Neural cell (in vitro differentiated cells): ENCODE measurements around the gene ITGBL1. TPM values are rescaled to one million over a fixed set of nuclear protein-coding genes. Genes with fewer than 3 reads are reported as not detected.

ENCODE experiments used
- H2AFZ ChIP-seq: fragments of 200-600, 300-800 bp; sonication (generic), shearing (Covaris generic); 2 replicates; pipeline ENCODE4 v1.6.0; 2014; ENCODE audit warnings: low read depth, mild to moderate bottlenecking, antibody characterized with exemption, low read length, moderate library complexity
- H3F3A ChIP-seq: fragments of 200-600 bp; shearing (Covaris generic); 2 replicates; pipeline ENCODE4 v1.6.1; 2016; ENCODE audit warnings: mild to moderate bottlenecking, moderate library complexity, mixed read lengths, antibody characterized with exemption, low read length; ENCODE audit not compliant: insufficient read depth, poor library complexity, severe bottlenecking
- H3K27ac ChIP-seq: fragments of 200-600, 300-800 bp; sonication (generic), shearing (Covaris generic); 2 replicates; pipeline ENCODE4 v1.5.1; 2014; ENCODE audit warnings: mild to moderate bottlenecking, low read length, moderate library complexity
- H3K27me3 ChIP-seq: fragments of 300-800, 200-600 bp; sonication (generic), shearing (Covaris generic); 2 replicates; pipeline ENCODE4 v1.6.0; 2014; ENCODE audit warnings: mild to moderate bottlenecking, low read depth, low read length, moderate library complexity; ENCODE audit not compliant: insufficient read depth
- H3K36me3 ChIP-seq: fragments of 300-800, 200-600 bp; sonication (generic), shearing (Covaris generic); 2 replicates; pipeline ENCODE4 v1.5.1; 2014; ENCODE audit warnings: mild to moderate bottlenecking, antibody characterized with exemption, low read length, moderate library complexity; ENCODE audit not compliant: insufficient read depth
- H3K4me2 ChIP-seq: fragments of 300-800, 200-600 bp; sonication (generic), shearing (Covaris generic); 2 replicates; pipeline ENCODE4 v1.6.0; 2014; ENCODE audit warnings: mild to moderate bottlenecking, low read length
- H3K4me3 ChIP-seq: fragments of 300-800, 200-600 bp; sonication (generic), shearing (Covaris generic); 2 replicates; pipeline ENCODE4 v1.5.1; 2014; ENCODE audit warnings: mild to moderate bottlenecking, low read length, moderate library complexity
- H3K79me2 ChIP-seq: fragments of 200-600 bp; shearing (Covaris generic); replicated peaks from 2 replicates; pipeline ENCODE4 v1.6.0; 2014; ENCODE audit warnings: mild to moderate bottlenecking, low read length, moderate library complexity; ENCODE audit not compliant: insufficient read depth
- H3K9ac ChIP-seq: fragments of 300-800, 200-600 bp; sonication (generic), shearing (Covaris generic); 2 replicates; pipeline ENCODE4 v1.6.1; 2016; ENCODE audit warnings: mild to moderate bottlenecking, low read length, mixed read lengths
- H3K9me2 ChIP-seq: fragments of 200-600 bp; shearing (Covaris generic); 2 replicates; pipeline ENCODE4 v1.6.1; 2016; ENCODE audit warnings: mild to moderate bottlenecking, low read length, mixed read lengths; ENCODE audit not compliant: insufficient read depth
- H3K9me3 ChIP-seq: fragments of 200-600, 300-800 bp; sonication (generic), shearing (Covaris generic); 2 replicates; pipeline ENCODE4 v1.6.1; 2016; ENCODE audit warnings: mild to moderate bottlenecking, mixed run types, low read length, moderate library complexity, mixed read lengths
- H4K20me1 ChIP-seq: fragments of 200-600 bp; shearing (Covaris generic); 2 replicates; pipeline ENCODE4 v1.6.1; 2016; ENCODE audit warnings: mild to moderate bottlenecking, mixed run types; ENCODE audit not compliant: insufficient read depth
- CTCF ChIP-seq: fragments of 450-650 bp; IDR thresholded peaks from 2 replicates; pipeline ENCODE4 v1.5.1; 2014; ENCODE audit warnings: antibody characterized with exemption, mild to moderate bottlenecking, moderate library complexity; ENCODE audit not compliant: poor library complexity, severe bottlenecking
- EP300 ChIP-seq: fragments of 450-650 bp; conservative IDR thresholded peaks from 2 replicates; pipeline ENCODE4 v1.6.1; 2014; ENCODE audit warnings: antibody characterized with exemption, mild to moderate bottlenecking, moderate library complexity; ENCODE audit not compliant: poor library complexity, severe bottlenecking
- EZH2 ChIP-seq: fragments of 200-600, 300-800 bp; shearing (Covaris generic), sonication (generic); IDR thresholded peaks from 2 replicates; pipeline ENCODE4 v1.6.1; 2014; ENCODE audit warnings: antibody characterized with exemption, low read length, borderline replicate concordance, mild to moderate bottlenecking; ENCODE audit not compliant: insufficient read depth, poor library complexity, severe bottlenecking
- MXI1 ChIP-seq: fragments of 450-650 bp; conservative IDR thresholded peaks from 2 replicates; pipeline ENCODE4 v1.6.1; 2014; ENCODE audit warnings: antibody characterized with exemption, mild to moderate bottlenecking; ENCODE audit not compliant: poor library complexity, severe bottlenecking
- POLR2AphosphoS5 ChIP-seq: IDR thresholded peaks from 2 replicates; pipeline ENCODE4 v1.6.1; 2012
- RAD21 ChIP-seq: fragments of 450-650 bp; conservative IDR thresholded peaks from 2 replicates; pipeline ENCODE4 v1.6.1; 2014; ENCODE audit warnings: antibody characterized with exemption, mild to moderate bottlenecking, moderate library complexity
- REST ChIP-seq: IDR thresholded peaks from 2 replicates; pipeline ENCODE4 v1.6.1; 2012; ENCODE audit warnings: borderline replicate concordance
- SMC3 ChIP-seq: fragments of 450-650 bp; conservative IDR thresholded peaks from 2 replicates; pipeline ENCODE4 v1.6.1; 2014; ENCODE audit warnings: antibody characterized with exemption, mild to moderate bottlenecking, moderate library complexity; ENCODE audit not compliant: poor library complexity
- TAF1 ChIP-seq: IDR thresholded peaks from 2 replicates; pipeline ENCODE4 v1.6.1; 2012; ENCODE audit warnings: low read depth
- polyA plus RNA-seq: library from polyadenylated mRNA; depleted of rRNA; stranded (reverse); fragments of >200 nt; gene quantifications from 2 replicates; pipeline ENCODE4 v1.2.3, GENCODE V29; 2014

The ITGBL1 gene
- polyA plus RNA-seq, 1 donor from 2014 or later, result 0.46 TPM

DNA sequence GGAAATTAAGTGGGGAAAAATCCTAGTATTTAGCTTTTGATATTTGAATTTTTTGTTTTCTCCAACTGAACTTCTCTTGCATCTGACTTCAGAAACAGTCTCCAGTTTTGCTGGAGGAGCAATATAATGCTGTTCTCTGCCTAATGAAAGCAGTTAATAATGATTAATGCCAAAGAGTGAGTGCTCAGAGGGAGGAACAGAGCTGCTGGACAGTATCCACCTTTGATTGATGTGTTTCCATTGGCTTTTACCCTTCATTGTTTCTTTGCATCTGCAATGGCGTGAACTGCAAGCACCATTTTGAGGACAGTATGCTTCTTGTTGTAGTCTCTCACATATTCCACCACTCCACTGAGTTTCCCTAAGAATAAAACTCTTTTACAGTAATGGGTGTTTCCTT is 193.4 kb downstream of the ITGBL1 start:
- H3K27me3 ChIP-seq, result no peaks in the 10 kb centered on the region

GRCh38 chr13:101647760-101648159 is 195.3 kb downstream of the ITGBL1 start:
- H3K79me2 ChIP-seq, result no peaks in the 10 kb centered on the region
- no peak overlapping the region for H3K4me3 ChIP-seq
- no peaks in the 10 kb centered on the region for H3K27me3 ChIP-seq
- H3K4me2 ChIP-seq, result no peak overlapping the region
- no peak overlapping the region for H3K27ac ChIP-seq
- no peaks in the 10 kb centered on the region for H3K36me3 ChIP-seq
- no peak overlapping the region for H3K9ac ChIP-seq
- no peaks in the 10 kb centered on the region for H3F3A ChIP-seq
- H3K9me2 ChIP-seq, result no peaks in the 10 kb centered on the region
- no peak overlapping the region for H2AFZ ChIP-seq
- no peaks in the 10 kb centered on the region for H4K20me1 ChIP-seq
- H3K9me3 ChIP-seq, result no peaks in the 10 kb centered on the region
- TF ChIP-seq TAF1 (no peak), SMC3 (no peak), RAD21 (no peak), REST (no peak), MXI1 (no peak), EZH2 (no peak), EP300 (no peak), POLR2AphosphoS5 (no peak)

More for the DNA sequence above, 193.4 kb downstream of the ITGBL1 start:
- Histone ChIP-seq H4K20me1 (no peaks in the 10 kb centered on the region), H3F3A (no peaks in the 10 kb centered on the region), H3K4me3 (no peak overlapping the region), H3K27ac (no peak overlapping the region), H3K9ac (no peak overlapping the region), H3K9me3 (no peaks in the 10 kb centered on the region), H3K79me2 (no peaks in the 10 kb centered on the region), H3K9me2 (no peaks in the 10 kb centered on the region), H3K4me2 (no peak overlapping the region), H3K36me3 (no peaks in the 10 kb centered on the region), H2AFZ (no peak overlapping the region)
- TF ChIP-seq CTCF (no peak), TAF1 (no peak), EP300 (no peak), REST (no peak)
